H1 (cell line): Measurements from ENCODE around the gene ARF3.

Experiments
- CTCF ChIP-seq, 3 experiments: IDR thresholded peaks; 1 replicate in 2 of 3; 2 replicates in 1 of 3; pipeline versions ENCODE4 v1.5.1 to v1.6.1; 2011; ENCODE audit warnings: low read length in 3 of 3, mild to moderate bottlenecking in 3 of 3, inconsistent platforms in 2 of 3, low read depth in 1 of 3, moderate library complexity in 1 of 3; ENCODE audit not compliant: insufficient read depth in 1 of 3; ENCODE audit errors: control extremely low read depth in 1 of 3
- EP300 ChIP-seq, 2 experiments: IDR thresholded peaks; 1 replicate in 1 of 2; 2 replicates in 1 of 2; pipeline ENCODE4 v1.6.1; 2011 to 2012; ENCODE audit warnings: low read depth in 2 of 2, low read length in 2 of 2, mild to moderate bottlenecking in 2 of 2, borderline replicate concordance in 1 of 2, inconsistent platforms in 1 of 2, moderate library complexity in 1 of 2
- RAD21 ChIP-seq, 2 experiments: IDR thresholded peaks in 1 of 2; conservative IDR thresholded peaks in 1 of 2; 2 replicates each; pipeline ENCODE4 v1.6.1; 2011; ENCODE audit warnings: low read depth in 2 of 2, low read length in 2 of 2, improper control_type of control experiment in 1 of 2, inconsistent platforms in 1 of 2, mild to moderate bottlenecking in 1 of 2, moderate library complexity in 1 of 2
- SUZ12 ChIP-seq: fragments of 200-600 bp; sonication (generic); IDR thresholded peaks from 2 replicates; pipeline ENCODE4 v1.6.1; 2012; ENCODE audit warnings: mild to moderate bottlenecking, inconsistent platforms, low read length, moderate library complexity, mixed read lengths

GRCh38 chr12:48958049-48958388 is 732 bp upstream of the ARF3 start:
- TF ChIP-seq CTCF (IDR thresholded peaks at IDR 0.05; ENCODE audit: control extremely low read depth in 1 of 3, insufficient read depth in 1 of 3, low read depth in 1 of 3, low read length in 3 of 3), result no peak
- no peak for TF ChIP-seq EP300 (IDR thresholded peaks at IDR 0.05; ENCODE audit: borderline replicate concordance in 1 of 2, low read depth in 2 of 2, low read length in 2 of 2)
- no peak for TF ChIP-seq RAD21 (IDR thresholded peaks at IDR 0.05 in 1 of 2, conservative IDR thresholded peaks at IDR 0.05 in 1 of 2; ENCODE audit: low read depth in 2 of 2, low read length in 2 of 2)
- TF ChIP-seq SUZ12, result no peak
